Loucy (cell line): ENCODE results near the gene PEMT.

Experiments used
- H2AFZ ChIP-seq: fragments of 200-600 bp; sonication (generic); 2 replicates; pipeline ENCODE4 v1.6.0; 2016; ENCODE audit warnings: antibody characterized with exemption, mild to moderate bottlenecking, low read length, moderate library complexity
- H3F3A ChIP-seq: fragments of 200-600 bp; 2 replicates; pipeline ENCODE4 v1.6.0; 2016; ENCODE audit warnings: antibody characterized with exemption, low read depth, mild to moderate bottlenecking
- H3K27me3 ChIP-seq: fragments of 200-600 bp; sonication (generic); 2 replicates; pipeline ENCODE4 v1.6.1; 2014; ENCODE audit warnings: low read length, mild to moderate bottlenecking; ENCODE audit not compliant: insufficient read depth, poor library complexity, severe bottlenecking
- H3K36me3 ChIP-seq: fragments of 200-600 bp; sonication (generic); 2 replicates; pipeline ENCODE4 v1.6.1; 2016; ENCODE audit warnings: low read length; ENCODE audit not compliant: insufficient read depth
- H3K4me1 ChIP-seq: fragments of 200-600 bp; sonication (generic); 2 replicates; pipeline ENCODE4 v1.5.1; 2014; ENCODE audit warnings: low read length, mild to moderate bottlenecking; ENCODE audit not compliant: insufficient read depth, poor library complexity, severe bottlenecking
- H3K4me2 ChIP-seq: fragments of 200-600 bp; sonication (generic); 2 replicates; pipeline ENCODE4 v1.6.0; 2014; ENCODE audit warnings: antibody characterized with exemption, low read length, low read depth, mild to moderate bottlenecking; ENCODE audit not compliant: poor library complexity, severe bottlenecking
- H3K4me3 ChIP-seq: fragments of 200-600 bp; sonication (generic); 2 replicates; pipeline ENCODE4 v1.5.1; 2014; ENCODE audit warnings: low read length, mild to moderate bottlenecking, mixed read lengths; ENCODE audit not compliant: poor library complexity, severe bottlenecking
- H3K79me2 ChIP-seq: fragments of 200-600 bp; sonication (generic); 2 replicates; pipeline ENCODE4 v1.6.1; 2014; ENCODE audit warnings: low read length; ENCODE audit not compliant: insufficient read depth
- H3K9ac ChIP-seq: fragments of 200-600 bp; sonication (generic); 2 replicates; pipeline ENCODE4 v1.6.0; 2014; ENCODE audit warnings: mild to moderate bottlenecking, low read depth, low read length, moderate library complexity; ENCODE audit not compliant: poor library complexity, severe bottlenecking
- H3K9me2 ChIP-seq: fragments of 200-600 bp; sonication (generic); replicated peaks from 2 replicates; pipeline ENCODE4 v1.6.1; 2016; ENCODE audit warnings: low read depth, low read length, mixed read lengths
- H3K9me3 ChIP-seq: fragments of 200-600 bp; sonication (generic); 2 replicates; pipeline ENCODE4 v1.6.1; 2014; ENCODE audit warnings: mild to moderate bottlenecking, antibody characterized with exemption, low read length, low read depth; ENCODE audit not compliant: insufficient read depth
- H4K20me1 ChIP-seq: fragments of 200-600 bp; sonication (generic); 2 replicates; pipeline ENCODE4 v1.6.0; 2014; ENCODE audit warnings: antibody characterized with exemption, low read length, mild to moderate bottlenecking; ENCODE audit not compliant: insufficient read depth, poor library complexity, severe bottlenecking
- EZH2phosphoT487 ChIP-seq: fragments of 200-600 bp; IDR thresholded peaks from 2 replicates; pipeline ENCODE4 v1.6.1; 2018; ENCODE audit warnings: antibody characterized with exemption, mild to moderate bottlenecking, moderate library complexity, borderline replicate concordance
- TF ChIP-seq, protein P1 (sequence below): fragments of 200-600 bp; sonication (generic); conservative IDR thresholded peaks from 2 replicates; pipeline ENCODE4 v1.5.1; 2014; ENCODE audit warnings: mild to moderate bottlenecking, antibody characterized with exemption, low read length

Gene PEMT

DNA sequence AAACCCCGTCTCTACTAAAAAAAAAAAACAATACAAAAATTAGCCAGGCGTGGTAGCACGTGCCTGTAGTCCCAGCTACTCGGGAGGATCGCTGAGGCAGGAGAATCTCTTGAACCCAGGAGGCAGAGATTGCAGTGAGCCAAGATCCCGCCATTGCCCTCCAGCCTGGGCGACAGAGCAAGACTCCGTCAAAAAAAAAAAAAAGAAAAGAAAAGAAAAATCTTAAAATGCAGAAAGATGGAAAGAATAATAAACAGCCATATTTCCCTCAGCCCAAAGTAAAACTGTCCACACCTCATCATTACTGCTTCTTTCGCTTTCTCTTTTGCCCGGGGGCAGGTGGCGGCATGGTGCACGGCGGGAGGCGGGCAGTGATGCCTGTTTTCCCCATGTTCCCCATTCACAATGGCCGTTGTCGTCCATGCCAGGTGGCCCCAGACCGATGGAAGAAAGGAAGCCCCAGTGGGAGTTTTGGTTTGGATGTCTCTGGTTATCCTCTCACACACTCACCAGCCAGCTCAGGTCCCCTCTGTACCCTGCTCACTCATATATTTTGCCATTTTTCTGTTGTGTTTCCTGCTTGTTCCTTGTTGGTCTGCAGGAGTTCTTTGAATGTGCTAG lies 37.0 kb upstream of the PEMT start:
- H3K27me3 ChIP-seq, result no peaks in the 10 kb centered on the region
- H4K20me1 ChIP-seq, result no peaks in the 10 kb centered on the region
- no peaks in the 10 kb centered on the region for H3K4me1 ChIP-seq
- H3K79me2 ChIP-seq, result no peaks in the 10 kb centered on the region
- H3K9ac ChIP-seq, result no peak overlapping the region
- H3K4me2 ChIP-seq, result peak overlapping the region; percentile 40
- TF ChIP-seq, protein P1, sequence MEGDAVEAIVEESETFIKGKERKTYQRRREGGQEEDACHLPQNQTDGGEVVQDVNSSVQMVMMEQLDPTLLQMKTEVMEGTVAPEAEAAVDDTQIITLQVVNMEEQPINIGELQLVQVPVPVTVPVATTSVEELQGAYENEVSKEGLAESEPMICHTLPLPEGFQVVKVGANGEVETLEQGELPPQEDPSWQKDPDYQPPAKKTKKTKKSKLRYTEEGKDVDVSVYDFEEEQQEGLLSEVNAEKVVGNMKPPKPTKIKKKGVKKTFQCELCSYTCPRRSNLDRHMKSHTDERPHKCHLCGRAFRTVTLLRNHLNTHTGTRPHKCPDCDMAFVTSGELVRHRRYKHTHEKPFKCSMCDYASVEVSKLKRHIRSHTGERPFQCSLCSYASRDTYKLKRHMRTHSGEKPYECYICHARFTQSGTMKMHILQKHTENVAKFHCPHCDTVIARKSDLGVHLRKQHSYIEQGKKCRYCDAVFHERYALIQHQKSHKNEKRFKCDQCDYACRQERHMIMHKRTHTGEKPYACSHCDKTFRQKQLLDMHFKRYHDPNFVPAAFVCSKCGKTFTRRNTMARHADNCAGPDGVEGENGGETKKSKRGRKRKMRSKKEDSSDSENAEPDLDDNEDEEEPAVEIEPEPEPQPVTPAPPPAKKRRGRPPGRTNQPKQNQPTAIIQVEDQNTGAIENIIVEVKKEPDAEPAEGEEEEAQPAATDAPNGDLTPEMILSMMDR, result no peak
- TF ChIP-seq EZH2phosphoT487, result no peak
- no peaks in the 10 kb centered on the region for H3K36me3 ChIP-seq
- H3K9me3 ChIP-seq, result no peaks in the 10 kb centered on the region
- peak overlapping the region; percentile 60 for H2AFZ ChIP-seq
- H3K9me2 ChIP-seq, result no peaks in the 10 kb centered on the region
- no peaks in the 10 kb centered on the region for H3F3A ChIP-seq
- peak overlapping the region; percentile 31 for H3K4me3 ChIP-seq

DNA sequence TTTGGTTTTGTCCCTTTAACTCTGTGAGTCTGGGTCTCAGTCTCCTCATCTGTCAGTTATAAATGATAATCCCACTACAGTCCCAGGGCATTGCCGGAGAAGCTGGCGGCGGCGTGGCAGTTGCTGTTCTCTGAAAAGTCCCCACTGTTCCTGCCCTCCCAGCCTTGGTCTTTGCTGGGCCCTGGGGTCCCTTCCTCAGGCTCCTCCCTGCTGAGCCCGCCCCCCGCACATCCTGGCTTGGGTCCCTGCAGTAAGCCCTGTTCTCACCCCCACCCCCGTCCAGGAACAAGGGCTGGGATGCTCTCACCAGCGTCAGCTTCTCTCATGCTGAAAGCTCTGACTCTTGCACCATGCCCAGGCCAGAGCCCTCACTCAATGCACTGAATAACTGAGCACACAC lies 35.3 kb upstream of the PEMT start:
- no peaks in the 10 kb centered on the region for H3F3A ChIP-seq
- H3K4me3 ChIP-seq, result no peak overlapping the region
- H3K36me3 ChIP-seq, result no peaks in the 10 kb centered on the region
- no peaks in the 10 kb centered on the region for H3K27me3 ChIP-seq
- no peak overlapping the region for H3K9ac ChIP-seq
- H2AFZ ChIP-seq, result no peak overlapping the region
- H3K9me3 ChIP-seq, result no peaks in the 10 kb centered on the region
- H3K4me1 ChIP-seq, result peaks cover 5% of the 10 kb centered on the region
- H3K79me2 ChIP-seq, result no peaks in the 10 kb centered on the region
- no peak overlapping the region for H3K4me2 ChIP-seq
- no peaks in the 10 kb centered on the region for H4K20me1 ChIP-seq
- H3K9me2 ChIP-seq, result no peaks in the 10 kb centered on the region
- no peak for TF ChIP-seq EZH2phosphoT487
- TF ChIP-seq, protein P1, result no peak

DNA sequence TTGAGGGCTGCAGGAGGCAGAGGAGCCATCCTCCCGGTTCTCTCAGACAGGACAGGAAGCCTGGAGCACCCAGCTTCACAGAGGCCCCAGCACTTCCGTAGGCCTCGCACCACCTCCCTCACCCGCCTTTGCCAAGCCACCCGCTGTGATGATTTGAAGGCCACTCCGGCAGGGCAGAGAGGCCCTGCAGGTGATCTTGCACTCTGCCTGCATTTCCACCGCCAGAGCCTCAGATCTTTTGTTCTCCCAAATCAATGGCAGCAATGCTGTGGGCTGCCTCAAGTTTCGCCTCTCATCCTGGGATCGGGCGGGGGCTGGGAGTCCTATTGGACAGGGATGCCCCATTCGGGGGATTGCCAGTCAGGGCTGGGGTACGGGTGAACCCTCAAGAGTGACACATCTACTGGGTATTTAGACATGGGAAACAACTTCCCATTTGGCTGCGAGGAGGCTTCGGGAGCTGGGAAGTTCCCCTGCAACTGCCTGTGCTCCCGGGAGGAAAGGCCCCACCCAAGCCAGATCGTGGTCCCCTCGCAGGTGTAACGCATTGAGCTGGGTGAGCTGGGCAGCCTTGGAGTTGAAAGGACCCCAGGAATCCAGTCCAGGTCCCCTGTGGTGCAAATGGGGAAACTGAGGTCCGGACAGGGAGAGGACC lies 34.8 kb upstream of the PEMT start:
- no peak for TF ChIP-seq EZH2phosphoT487
- TF ChIP-seq, protein P1, result no peak
- no peak overlapping the region for H3K9ac ChIP-seq

More for the DNA sequence above, 34.8 kb upstream of the PEMT start:
- H3K9me3 ChIP-seq, result no peaks in the 10 kb centered on the region
- no peaks in the 10 kb centered on the region for H3K9me2 ChIP-seq
- peaks cover 10% of the 10 kb centered on the region for H3K4me1 ChIP-seq
- no peaks in the 10 kb centered on the region for H3F3A ChIP-seq
- no peaks in the 10 kb centered on the region for H3K27me3 ChIP-seq
- H3K4me2 ChIP-seq, result no peak overlapping the region
- H3K36me3 ChIP-seq, result no peaks in the 10 kb centered on the region
- H3K4me3 ChIP-seq, result no peak overlapping the region
- no peaks in the 10 kb centered on the region for H3K79me2 ChIP-seq
- no peak overlapping the region for H2AFZ ChIP-seq
- no peaks in the 10 kb centered on the region for H4K20me1 ChIP-seq
